Middle frontal gyrus (tissue), 1 donor: ENCODE results near the gene NEMP2.

ENCODE experiments used
- DNase-seq: peaks from one replicate; pipeline ENCODE4 v3.0.0-alpha.2; 2015; ENCODE audit warnings: low spot score; ENCODE audit errors: extremely low spot score

NEMP2 gene

DNA sequence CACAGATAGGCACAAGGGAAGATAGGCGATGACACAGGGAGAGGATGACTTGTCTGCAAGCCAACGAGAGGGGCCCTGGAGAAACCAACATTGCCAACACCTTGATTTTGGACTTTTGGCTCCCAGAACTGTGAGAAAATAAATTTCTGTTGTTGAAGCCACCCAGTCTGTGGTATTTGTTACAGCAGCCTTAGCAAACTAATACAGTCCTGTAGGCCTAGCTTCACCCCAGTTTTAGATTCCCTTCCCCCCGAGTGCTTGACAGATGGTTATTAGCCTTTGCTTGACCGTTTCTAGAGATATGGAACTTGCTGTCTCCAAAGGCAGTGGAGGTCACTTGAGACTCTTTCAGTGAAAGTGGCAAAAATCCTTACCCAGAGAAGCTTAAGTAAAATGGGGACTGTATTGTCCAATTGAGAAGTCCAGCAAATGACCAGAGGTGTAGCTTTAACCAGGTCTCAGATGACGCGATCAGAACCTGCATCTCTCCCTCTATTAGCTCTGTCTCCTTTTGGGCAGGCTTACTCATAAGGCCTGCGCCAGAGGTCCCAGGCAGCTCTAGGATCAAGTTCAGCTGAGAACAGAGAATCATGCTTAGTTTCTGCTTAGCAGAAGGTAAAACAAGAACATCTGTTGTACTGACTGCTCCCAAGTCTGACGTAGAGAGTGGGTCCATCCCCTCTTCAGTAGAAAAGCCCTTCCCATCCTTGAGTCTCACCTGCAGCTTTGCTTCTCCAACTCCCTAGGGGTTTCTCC lies 76.0 kb downstream of the NEMP2 start:
- no peak for DNase-seq

DNA sequence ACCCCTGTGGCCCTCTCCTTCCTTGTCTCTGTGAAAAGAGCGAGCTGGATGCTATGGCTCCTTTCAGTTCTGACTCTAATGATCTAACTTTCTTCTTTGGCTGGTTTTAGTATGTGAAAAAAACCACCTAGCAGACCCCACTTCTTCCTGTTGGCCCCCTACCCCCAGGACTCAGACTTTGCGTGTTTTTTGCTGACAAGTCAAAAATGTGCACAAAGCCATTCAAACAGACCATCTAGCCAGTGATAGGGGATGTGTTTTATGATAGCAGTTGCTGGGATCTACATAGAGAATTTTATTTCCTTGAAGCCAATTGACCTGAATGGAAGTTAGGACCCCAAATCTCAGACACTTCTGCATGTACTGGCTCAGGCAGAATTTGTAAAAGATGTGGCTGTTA lies 77.3 kb downstream of the NEMP2 start:
- no peak for DNase-seq

DNA sequence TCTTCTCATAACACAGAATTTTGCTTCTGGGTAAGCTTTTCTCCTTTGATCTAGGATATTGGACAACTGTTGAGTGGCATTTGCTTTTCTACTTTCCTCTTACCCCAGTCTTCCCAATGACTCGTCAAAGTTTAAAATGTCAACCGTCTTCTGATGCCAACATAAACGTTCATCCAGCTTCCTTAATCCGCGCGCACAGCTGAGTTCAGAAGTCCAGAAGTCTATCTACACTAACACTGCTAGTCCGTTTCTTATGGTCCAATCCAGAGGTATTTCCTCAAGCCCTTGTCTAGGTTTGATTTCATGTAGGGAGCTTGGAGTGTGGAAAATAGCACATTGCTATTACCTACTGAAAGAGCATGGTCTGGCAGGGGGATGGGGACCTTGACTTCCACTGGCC lies 77.7 kb downstream of the NEMP2 start:
- DNase-seq = no peak

DNA sequence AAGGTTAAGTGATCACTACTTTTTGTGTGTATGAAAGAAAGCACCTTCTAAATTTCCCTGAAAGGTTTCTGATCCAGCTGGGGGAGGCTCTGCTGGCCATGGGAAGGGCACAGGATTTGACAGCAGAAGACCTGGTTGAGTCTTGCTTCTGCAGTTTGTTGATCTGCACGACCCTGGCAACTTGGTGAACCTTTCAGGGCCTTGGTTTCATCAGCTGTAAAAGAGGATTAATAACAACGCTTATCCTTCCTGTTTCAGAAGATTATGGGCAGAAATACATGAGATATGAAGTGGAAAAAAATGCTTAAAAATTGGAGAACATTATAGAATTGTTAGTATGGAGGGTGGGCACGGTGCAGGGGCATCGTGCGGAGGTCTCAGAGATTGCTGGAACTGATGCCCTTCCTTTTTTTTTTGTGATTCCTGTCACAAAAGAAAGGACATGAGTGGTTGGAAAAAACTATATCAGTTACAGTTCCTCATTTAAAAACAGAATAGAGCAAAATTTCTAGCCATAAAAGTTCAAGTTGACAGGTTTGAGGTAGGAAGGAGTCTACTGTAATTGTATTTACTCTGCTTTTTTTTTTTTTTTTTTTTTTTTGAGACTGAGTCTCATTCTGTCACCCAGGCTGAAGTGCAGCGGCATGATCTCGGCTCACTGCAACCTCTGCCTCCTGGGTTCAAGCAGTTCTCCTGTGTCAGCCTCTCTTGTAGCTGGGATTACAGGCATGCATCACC lies 79.0 kb downstream of the NEMP2 start:
- no peak for DNase-seq

DNA sequence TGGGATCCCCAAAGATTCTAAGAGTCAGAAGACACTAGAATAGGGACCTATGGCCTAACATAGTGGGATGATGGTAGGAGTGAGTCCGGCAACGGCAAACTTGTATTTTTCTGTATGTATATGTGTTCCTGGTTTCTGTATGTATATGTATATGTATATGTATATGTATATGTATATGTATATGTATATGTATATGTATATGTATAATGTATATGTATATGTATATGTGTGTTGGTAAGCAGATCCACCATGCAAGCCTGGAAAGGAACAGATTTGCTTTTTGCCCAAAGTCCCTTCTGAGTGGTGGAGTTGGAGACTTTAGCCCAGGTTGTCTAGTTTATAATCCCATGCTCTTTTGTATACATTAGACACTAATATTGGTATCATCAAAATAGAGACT lies 79.7 kb downstream of the NEMP2 start:
- no peak for DNase-seq
